ENCODE measurements around the gene SH3PXD2A.

Gene SH3PXD2A

GRCh38 chr10:103855424-103855823 lies at the start of gene SH3PXD2A:
Gene SH3PXD2A, minus strand, starts transcription at chr10:103855576. Its CDS starts 310 bp downstream, at chr10:103855266.
- DNase-seq: no peak

GRCh38 chr10:103901299-103901698 lies 45.9 kb upstream of the SH3PXD2A start:
- DNase-seq: no peak

GRCh38 chr10:103899312-103899711 lies 43.9 kb upstream of the SH3PXD2A start:
- DNase-seq: no peak

GRCh38 chr10:103897241-103897774 lies 41.9 kb upstream of the SH3PXD2A start:
- DNase-seq: no peak

- DNase-seq: no peak
Observed at GRCh38 chr10:103896225-103896624, 40.8 kb upstream of the SH3PXD2A start.

- DNase-seq: no peak
Observed at GRCh38 chr10:103895411-103896186, 40.2 kb upstream of the SH3PXD2A start.

GRCh38 chr10:103894441-103894864 lies 39.1 kb upstream of the SH3PXD2A start:
- DNase-seq: no peak

- DNase-seq: no peak
Observed at GRCh38 chr10:103893817-103894216, 38.4 kb upstream of the SH3PXD2A start.

GRCh38 chr10:103892181-103892580 lies 36.8 kb upstream of the SH3PXD2A start:
- DNase-seq: no peak

- DNase-seq: no peak
Observed at GRCh38 chr10:103890688-103891087, 35.3 kb upstream of the SH3PXD2A start.

GRCh38 chr10:103890194-103890658 lies 34.9 kb upstream of the SH3PXD2A start:
- DNase-seq: peak; percentile 8

- DNase-seq: no peak
Observed at GRCh38 chr10:103889121-103889720, 33.8 kb upstream of the SH3PXD2A start.

GRCh38 chr10:103888113-103888841 lies 32.9 kb upstream of the SH3PXD2A start:
- peak; percentile 10 for DNase-seq

- DNase-seq: no peak
Observed at GRCh38 chr10:103885617-103886016, 30.2 kb upstream of the SH3PXD2A start.

- peak; percentile 2 for DNase-seq
Observed at GRCh38 chr10:103884681-103885139, 29.3 kb upstream of the SH3PXD2A start.

- no peak for DNase-seq
Observed at GRCh38 chr10:103882285-103883007, 27.1 kb upstream of the SH3PXD2A start.

GRCh38 chr10:103881416-103882284 lies 26.3 kb upstream of the SH3PXD2A start:
- DNase-seq: peak; percentile 20

GRCh38 chr10:103879831-103880230 lies 24.5 kb upstream of the SH3PXD2A start:
- no peak for DNase-seq

- DNase-seq: no peak
Observed at GRCh38 chr10:103879409-103879808, 24.0 kb upstream of the SH3PXD2A start.

GRCh38 chr10:103877861-103878260 lies 22.5 kb upstream of the SH3PXD2A start:
- DNase-seq: no peak

GRCh38 chr10:103876155-103876554 lies 20.8 kb upstream of the SH3PXD2A start:
- no peak for DNase-seq
